ENCODE data around the gene C19orf44.

C19orf44 gene

GRCh38 chr19:16562608-16563025 is 66.4 kb downstream of the C19orf44 start:
- TF ChIP-seq CTCF (IDR thresholded peaks at IDR 0.05): no peak

- no peak for TF ChIP-seq CTCF (IDR thresholded peaks at IDR 0.05)
These were observed 68.6 kb downstream of the C19orf44 start for GRCh38 chr19:16564842-16565241.

- no peak for TF ChIP-seq CTCF (IDR thresholded peaks at IDR 0.05)
These were observed 70.0 kb downstream of the C19orf44 start for GRCh38 chr19:16566161-16566560.

- no peak for TF ChIP-seq CTCF (IDR thresholded peaks at IDR 0.05)
These were observed 70.5 kb downstream of the C19orf44 start for GRCh38 chr19:16566702-16567101.

- TF ChIP-seq CTCF (IDR thresholded peaks at IDR 0.05): peak; percentile 24; the same call in 1 of the 2 replicates
These were observed 73.6 kb downstream of the C19orf44 start for GRCh38 chr19:16569609-16570320.

Data from LNCAP (cell line).